COLO668 (cell line): ENCODE results near the gene PAGE4.

Experiments used
- DNase-seq: peaks from one replicate; lab custom pipeline; 2025; ENCODE audit not compliant: unreplicated experiment; lab: John Stamatoyannopoulos, UW

Gene PAGE4, protein sequence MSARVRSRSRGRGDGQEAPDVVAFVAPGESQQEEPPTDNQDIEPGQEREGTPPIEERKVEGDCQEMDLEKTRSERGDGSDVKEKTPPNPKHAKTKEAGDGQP

DNA sequence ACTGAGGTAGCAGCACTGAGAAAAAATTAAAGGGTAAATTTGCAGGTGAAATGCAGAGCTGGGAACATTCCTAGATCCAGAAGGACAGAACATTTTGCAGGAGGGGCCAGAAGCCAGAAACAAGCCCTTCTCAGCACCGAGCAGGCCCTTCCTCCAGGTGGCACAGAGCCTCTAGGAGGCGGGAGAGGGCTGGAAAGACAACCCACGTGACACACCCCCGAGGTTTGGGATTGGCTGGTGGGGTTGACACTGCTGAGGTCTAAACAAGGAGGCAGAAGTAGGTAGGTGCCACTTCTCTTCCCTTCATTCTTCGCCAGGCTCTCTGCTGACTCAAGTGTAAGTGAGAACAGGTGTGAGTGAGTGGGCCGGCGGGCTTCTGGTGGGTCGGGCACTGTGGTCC is at the start of gene PAGE4:
PAGE4 (plus strand) TSS at position 288 of the 400 bp plus-strand sequence. CDS start 1,126 bp downstream, outside the sequence.
- no peak for DNase-seq

DNA sequence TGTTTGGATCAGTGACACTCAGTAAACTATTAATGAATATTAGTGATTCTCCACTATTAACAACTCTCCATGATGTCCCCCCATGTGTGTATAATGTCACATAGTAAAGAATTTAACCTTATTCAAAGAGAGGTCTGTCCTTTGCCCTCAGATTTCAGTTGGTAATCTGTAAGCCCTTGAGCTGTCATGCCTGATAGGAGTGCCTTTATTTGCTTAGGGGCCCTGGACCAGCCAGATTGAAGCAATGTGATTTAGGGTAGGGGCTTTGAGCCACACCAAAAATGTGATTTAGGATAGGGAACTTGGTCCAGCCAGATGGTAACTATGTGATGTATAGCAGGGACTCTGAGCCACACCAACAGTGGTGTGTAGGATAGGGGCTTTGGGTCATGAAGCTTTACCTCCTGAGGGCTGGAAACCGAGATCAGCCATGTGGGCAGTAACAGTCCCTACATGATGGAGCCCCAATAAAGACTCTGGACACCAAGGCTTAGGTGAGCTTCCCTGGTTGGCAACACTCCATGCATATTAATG is 44.3 kb upstream of the PAGE4 start:
- no peak for DNase-seq

DNA sequence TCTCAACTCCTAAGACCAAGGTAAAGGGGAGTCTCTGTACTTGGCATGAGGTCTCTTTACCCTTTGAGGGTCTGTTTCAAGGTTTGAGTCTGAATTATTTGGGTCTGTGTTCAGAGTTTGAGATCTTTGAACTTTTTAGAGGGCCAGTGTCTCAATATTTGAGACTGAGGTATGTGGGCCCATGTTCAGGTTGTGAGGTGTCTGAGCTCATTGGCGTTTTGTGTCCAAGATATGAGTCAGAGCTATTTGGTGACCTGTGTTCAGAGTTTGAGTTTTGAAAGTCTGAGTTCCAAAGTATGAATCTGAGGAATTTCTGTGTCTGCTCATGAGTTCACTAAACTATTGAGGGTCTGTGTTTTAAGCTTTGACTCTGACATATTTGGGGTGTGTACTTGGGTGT is 36.7 kb upstream of the PAGE4 start:
- DNase-seq, result no peak

DNA sequence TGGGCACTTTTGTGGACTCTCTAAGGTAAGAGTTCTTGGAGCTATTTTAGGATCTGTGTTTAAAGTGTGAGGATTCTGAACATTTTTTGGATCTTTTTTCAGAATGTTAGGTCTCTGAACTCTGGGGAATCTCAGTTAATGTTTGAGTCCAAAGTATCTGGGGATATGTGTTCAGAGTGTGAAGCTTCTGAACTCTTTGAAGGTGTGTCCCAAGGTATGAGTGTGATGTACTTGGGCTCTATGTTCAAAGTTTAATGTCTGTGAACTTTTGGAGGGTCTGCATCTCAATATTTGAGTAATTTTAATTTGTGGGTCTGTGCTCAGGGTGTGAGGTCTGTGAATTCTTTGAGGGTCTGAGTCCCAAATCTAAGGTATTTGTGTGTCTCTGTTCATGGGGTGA is 35.4 kb upstream of the PAGE4 start:
- no peak for DNase-seq

DNA sequence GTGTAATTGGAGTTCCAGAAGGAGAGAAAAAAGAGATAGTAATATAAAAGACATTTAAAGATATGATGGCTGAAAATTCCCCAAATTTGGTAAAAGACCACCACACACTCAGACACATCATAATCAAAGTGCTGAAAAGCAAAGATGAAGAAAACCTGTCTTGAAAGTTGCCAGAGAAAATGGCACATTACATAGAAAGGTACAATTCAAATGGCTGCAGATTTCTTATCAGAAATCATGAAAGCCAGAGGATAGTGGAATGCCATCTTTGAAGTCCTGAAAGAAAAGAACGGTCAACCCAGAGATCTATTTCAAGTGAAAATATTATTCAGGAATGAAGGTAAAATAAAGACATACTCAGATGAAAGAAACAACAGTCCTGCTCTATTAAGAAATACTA is 29.3 kb upstream of the PAGE4 start:
- no peak for DNase-seq

DNA sequence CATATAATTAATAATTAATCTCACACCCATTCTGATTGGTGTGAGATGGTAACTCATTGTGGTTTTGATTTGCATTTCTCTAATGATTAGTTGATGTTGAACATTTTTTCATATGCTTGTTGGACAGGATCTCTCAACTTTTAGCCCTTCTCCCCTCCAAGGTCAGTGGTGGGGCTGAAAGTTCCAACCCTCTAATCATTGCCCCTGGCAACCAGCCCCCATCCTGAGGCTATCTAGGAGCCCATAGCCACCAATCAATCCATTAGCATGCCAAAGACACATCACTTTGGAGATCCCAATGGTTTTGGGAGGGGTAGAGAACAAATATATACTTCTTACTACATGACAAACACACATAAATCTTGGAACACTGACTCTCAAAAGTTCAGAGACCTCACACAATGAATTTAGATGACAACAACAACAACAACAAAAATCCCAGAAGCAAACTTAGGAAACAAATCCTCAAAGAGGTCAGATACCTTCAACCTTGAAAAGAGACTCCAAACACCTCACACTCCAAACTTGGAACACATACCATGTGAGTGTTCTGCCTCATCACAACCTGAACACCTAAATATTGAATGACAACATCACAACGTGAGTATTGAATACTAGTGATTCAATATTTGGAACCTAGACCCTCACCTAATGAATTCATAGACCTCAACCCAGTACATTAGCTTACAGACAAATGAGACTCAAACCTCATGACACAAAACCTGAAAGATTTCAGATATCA is 19.0 kb upstream of the PAGE4 start:
- DNase-seq, result no peak

DNA sequence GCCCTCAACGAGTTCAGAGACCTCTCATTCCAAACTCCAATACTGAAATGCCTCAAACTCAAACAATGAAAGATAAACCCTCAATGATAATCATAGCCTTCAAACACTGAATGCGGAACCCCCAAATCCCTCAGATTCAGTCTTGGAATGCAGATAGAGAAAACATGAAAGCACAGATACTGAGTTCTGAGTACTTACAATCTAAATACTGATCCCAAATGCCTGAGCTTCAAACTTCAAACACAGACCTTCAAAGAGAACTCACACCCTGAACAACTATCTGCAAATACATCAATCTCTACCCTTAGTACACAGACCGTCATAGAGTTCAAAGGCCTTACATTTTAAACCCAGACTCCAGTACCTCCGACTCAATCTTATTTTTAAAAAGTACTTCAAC is 16.9 kb upstream of the PAGE4 start:
- no peak for DNase-seq

DNA sequence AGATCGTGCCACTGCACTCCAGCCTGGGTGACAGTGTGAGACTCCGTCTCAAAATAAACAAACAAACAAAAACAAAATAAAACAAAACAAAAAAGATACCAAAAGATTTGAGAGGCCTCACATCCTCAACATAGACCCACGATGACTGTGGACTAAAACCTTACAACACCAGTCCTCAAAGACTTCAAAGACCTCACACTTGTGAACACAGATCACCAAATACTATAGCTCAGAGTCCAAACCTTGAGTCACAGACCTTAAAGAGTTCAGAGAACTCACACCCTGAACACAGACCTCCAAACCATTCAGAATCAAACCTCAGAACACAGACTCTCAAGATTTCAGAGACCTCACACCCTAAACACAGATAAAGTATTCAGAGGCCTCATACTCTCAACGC is 12.7 kb upstream of the PAGE4 start:
- DNase-seq, result no peak

DNA sequence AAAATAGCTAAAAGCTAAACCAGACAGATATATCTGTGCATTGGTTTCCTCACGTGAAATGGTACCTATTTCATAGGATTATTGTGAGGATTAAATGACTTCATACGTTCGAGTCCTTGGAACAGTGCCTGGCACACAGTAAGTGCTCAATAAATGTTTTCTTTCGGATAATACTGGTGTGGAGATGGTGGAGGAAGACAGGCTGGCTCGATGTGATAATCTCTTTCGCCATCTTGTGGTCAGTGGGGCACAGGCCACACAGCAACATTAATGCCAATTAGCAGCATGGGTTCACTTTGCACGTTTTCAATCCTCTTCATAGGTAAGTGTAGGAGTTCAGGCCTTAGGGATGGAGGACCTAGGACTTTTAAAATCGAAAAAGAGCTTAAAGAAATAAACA is 9.3 kb downstream of the PAGE4 start:
- DNase-seq, result peak; percentile 2

DNA sequence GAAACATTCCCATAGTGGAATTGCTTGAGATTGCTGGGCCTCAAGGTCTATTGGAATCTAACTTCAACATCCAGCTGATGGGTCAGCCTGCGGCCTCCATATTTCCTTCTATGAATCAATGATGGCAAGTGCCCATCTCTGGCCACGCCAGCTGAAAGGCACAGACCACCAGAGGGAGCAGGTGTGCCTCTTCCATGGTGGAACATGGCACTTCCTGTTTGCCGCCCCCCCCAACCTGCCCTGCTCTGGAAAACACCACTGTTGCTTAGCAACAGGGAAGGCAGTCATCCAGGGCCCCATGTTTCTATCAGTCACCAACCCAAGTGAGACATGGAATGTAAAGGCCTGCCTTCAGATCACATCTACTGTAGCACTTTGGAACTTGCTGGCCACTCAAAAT is 11.6 kb downstream of the PAGE4 start:
- peak; percentile 56 for DNase-seq

DNA sequence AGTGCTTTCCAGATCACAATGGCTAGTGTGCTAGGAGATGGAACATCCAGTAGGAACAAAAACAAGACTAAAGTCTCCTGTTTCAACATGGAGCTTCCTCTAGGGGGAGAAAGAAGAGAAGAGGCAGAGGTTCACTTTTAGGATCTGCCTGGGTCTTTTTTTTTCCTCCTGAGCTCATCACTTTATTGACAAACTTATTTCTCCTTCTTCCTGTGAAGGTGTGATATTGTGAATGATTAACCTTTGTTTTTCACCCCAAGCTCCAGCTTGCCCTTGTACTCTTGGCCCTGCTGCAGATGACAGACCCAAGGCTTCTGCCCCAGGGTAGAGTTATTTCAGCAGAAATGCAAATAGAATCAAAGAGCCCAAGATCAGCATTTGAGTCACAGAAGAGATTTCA is 13.5 kb downstream of the PAGE4 start:
- DNase-seq, result no peak

DNA sequence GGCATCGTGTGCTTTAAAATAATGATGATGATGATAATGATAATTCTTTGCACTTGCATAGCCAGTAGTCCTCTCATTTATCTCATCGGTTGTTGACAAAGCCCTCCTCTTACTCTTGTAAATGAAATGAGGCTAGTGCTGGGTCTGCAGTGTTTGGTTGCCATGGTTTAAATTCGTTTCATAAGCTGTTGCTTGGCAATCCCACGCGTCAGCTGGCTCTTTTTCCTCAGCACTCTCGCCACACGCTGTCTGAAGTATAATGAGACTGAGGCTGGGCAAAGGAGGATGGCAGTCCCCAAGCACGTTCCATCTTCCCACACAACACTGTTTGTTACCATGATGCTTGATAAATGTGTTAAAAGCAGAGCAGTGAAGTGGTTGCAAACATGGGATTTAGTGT is 15.5 kb downstream of the PAGE4 start:
- DNase-seq, result no peak

DNA sequence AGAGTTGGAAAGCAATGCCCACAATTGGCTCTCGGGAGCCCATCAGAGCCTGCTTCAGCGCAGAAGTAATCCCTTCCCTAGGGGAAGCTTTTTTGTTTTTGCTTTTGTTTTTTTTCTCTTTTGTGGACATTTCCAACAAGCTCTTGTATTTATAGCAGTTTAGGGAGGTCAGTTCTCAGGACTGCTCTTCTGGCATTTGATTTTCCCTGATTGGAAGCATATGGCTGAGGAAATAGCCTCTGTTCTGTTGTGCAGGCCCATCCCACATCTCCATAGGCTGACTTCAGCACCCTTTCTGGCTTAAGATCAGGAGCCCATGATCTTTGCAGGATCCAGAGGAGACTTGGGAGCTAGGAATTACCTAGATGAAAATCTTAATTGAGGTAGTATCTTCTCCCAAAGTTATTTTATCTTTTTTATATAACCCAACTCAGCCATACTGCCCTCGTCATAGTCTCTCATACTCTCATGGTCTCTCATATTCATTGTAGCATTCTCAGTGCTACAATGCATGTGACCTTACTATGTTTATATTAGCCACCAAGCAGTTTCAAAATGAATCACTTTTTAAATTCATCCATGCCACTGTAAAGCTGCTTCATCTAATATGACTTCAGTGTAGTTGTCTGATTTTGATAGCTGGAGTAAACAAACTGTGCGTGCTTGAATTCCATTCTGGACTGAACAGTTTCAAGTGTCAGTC is 16.7 kb downstream of the PAGE4 start:
- DNase-seq, result no peak

DNA sequence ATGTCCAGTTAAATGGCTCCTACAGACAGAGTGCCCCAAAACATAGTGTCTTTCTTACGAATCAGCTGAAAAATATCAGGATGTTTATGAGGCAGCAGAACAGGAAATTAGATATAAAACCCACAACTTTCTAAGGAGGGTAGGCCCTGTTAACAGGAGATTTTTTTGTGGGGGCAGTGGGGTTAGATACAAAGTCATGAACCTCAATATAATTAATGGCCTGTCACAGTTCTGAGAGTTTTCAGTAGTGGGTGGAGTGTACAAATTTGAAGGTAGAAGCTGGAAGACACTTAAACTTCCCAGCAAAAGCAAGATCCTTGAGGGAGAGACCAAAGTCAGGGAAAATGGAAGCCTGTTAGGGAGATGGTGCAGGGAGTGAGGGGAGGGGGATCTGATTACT is 17.4 kb downstream of the PAGE4 start:
- no peak for DNase-seq

DNA sequence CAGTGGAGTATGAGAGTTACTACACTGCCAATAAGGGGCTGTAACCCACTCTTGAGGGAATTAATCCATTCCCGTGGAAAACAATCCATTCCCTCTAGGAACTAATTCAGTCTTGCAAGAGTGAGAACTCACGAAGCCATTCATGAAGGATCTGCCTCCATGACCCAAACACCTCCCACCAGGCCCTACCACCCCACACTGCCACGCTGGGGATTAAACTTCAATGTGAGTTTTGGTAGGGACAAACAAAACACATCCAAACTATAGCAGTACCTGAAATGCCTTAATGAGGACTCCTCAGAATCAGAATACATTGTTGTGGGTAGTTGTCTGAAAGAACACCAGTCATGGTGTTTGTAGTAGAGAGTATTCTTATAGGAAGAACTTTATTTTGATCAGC is 19.2 kb downstream of the PAGE4 start:
- DNase-seq, result no peak

DNA sequence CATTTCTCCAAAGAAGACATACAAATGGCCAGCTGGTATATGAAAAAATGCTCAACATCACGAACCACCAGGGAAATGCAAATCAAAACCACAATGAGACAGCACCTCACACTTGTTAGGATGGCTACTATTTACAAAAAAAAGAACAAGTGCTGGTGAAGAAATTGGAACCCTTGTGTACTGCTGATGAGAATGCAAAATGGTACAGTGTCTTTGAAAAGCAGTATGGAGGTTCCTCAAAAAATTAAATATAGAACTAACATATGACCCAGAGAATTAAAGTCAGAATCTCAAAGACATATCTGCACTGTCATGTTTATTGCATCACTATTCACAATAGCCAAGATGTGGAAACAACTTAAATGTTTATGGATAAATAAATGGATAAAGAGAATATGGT is 20.9 kb downstream of the PAGE4 start:
- no peak for DNase-seq

DNA sequence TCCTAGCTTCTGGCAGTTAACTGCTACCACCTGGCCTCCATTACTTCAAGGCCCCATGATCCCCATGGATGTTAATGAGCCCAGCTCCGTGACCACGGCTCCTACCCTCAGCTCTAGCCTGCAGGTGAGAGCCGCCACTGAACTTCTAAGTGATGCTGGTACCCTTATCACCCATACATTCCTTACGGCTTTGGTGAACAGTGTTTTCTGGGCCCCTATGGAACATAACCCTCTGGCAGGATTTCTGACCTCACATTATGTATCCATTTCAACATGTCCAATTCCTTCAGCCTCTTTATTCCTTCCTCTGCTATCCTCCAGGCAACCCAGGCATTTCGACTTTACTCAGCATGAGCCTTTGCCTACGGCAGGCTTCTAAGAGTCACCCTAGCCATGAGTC is 24.6 kb downstream of the PAGE4 start:
- DNase-seq, result no peak

DNA sequence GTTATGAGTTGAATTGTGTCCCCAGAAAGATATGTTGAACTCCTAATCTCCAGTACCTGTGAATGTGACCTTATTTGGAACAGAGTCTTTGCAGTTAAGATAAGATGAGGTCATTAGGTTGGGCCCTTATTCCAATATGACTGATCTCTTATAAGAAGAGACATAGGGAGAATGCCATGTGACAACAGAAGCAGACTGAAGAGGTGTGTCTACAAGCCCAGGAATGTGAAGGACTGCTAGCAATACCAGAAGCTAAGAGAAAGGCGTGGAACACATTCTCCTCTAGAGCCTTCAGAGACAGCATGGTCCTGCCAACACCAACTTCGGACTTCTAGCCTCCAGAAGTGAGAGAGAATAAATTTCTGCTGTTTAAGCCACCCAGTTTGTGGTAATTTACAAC is 27.7 kb downstream of the PAGE4 start:
- DNase-seq, result no peak

DNA sequence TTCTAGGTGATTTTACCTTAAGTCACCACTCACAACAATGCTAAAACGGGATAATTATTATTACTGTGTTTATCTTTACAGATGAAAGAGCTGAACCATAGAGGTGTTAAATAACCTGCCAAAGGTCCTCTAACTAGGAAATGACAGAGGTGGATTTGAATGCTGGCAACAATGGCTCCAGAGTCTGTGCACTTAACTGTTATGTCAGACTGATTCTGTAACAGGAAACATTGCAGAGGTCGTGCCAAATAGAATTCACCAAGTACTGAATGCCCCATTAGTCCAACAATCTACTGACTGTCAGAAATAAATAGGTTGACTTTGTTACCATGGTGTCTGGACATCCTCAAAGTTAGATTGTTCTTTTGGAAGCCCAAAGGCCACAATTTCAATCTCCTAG is 29.2 kb downstream of the PAGE4 start:
- DNase-seq, result no peak

DNA sequence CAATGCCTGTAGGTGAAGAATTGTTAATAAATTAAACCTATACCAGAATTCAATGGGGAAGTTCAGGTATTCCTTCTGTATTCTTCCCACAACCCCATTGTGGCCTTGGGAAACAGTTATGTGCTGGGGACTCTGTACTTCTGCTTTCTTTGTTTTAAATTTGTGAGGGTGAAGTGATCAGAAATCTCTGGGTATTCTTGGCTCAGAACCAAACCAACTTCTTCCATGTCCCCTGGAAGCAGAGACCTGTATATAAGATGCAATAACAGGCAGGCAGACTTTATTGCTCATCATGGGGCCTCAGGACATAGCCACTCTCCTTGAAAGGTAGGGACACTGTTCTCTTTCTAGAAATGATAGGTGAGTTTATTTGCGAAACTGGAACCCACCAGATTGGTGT is 30.4 kb downstream of the PAGE4 start:
- DNase-seq, result no peak

DNA sequence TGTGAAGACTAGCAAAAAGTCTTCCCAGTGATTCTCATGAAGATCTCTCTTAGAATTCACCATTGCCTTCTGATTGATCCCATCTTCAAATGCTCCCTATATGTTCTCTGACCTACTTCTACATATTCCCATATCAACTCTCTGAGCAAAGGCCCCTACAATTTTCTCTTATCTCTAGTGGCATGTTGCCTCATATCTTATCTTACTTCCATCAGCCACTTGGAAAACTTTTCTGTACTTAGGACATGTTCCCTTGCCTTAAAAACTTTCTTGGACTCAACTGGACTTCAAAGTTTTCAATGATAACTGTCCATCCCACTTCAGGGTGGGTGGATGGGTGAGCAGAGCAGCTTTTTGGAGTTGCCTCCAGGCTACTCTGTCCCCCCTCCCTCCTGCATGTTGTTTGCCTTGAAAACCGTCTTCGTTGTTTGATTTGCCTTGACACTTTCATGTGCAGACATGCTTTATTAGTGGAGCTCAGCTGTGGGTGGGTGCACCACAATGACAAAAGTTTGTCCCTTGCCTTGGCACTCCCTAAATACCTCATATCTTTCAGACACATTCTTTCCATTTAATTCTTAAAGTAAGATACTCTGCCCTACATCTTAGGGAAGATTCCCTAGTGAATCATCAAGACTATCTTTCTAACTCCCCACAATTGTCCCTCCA is 31.9 kb downstream of the PAGE4 start:
- no peak for DNase-seq

DNA sequence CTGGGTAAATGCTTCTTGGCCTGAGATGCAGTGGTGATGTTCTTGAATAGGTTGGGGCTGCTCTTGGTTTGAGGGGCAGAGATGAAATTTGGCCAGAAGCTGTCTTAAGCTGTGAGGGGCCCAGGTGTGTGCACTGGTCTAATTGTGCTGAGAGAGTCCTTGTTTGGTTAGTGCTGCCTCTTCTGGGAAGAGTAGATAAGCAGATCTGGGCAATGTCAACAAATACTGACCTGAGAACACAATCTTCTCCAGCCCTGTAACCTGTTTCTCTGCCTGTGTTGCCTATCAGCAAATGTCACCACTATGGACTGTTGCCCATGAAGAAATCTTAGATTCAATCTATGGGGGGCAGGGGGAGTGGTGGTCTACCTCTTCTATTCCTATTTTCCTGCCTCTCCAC is 33.0 kb downstream of the PAGE4 start:
- DNase-seq, result no peak
